Measurements from ENCODE around the gene NDUFV1. TPM values are rescaled to one million over a fixed set of nuclear protein-coding genes. Genes with fewer than 3 reads are reported as not detected.
"Not testable (repeated sequence)": the region's sequence is repeated elsewhere in the genome, so short reads cannot be mapped to it uniquely, and the experiment has no call there.

The NDUFV1 gene
- total RNA-seq, 8 experiments from 2014 or later, result 135 to 267 (median 157) TPM

- no peak overlapping the region for H3K4me3 ChIP-seq
- peaks cover 12 to 13% of the 10 kb centered on the region in 2 donors for H3K4me1 ChIP-seq (replicated peaks in 1 of 2)
- in situ Hi-C loops (cut with MboI; ENCODE audit: low pct_unique_long_range_greater_than_20kb in 2 of 9, low sequenced_read_pairs in 9 of 9, unreplicated experiment in 9 of 9), result no loop called here
- H3K27ac ChIP-seq, result peak overlapping the region in 1 of 2 donors; percentile 3
- no peak for ATAC-seq (replicated peaks in 6 of 8)
- WGBS, 10 experiments, result 61 to 99% (median 83%) methylated on average over 3 to 11 of the region's 15 CpGs
Measured at GRCh38 chr11:67652965-67653845, 46.5 kb downstream of the NDUFV1 start.

DNA sequence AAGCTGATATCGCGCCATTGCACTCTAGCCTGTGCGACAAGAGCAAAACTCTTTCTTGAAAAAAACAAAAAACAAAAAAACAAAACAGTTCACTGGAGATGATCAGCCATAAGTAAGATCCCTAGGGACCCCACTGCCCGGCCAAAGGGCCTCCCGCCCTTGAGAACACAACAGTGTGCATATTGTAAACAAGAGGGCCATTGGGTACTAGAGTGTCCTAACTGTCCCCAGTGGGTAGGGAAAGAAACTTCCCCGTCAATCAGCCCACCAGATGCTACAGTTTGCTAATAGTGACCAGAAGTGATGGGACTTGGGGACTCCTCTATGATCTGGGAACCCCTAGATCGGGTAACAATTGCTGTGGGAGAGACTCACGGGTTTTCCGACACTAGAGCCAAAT lies 47.5 kb downstream of the NDUFV1 start:
- in situ Hi-C loops (cut with MboI; ENCODE audit: low pct_unique_long_range_greater_than_20kb in 2 of 9, low sequenced_read_pairs in 9 of 9, unreplicated experiment in 9 of 9), result no loop called here
- ATAC-seq (replicated peaks in 6 of 8), result no peak
- peaks cover 13 to 16% of the 10 kb centered on the region in 2 donors for H3K4me1 ChIP-seq (replicated peaks in 1 of 2)
- H3K27ac ChIP-seq, result no peak overlapping the region
- no peak overlapping the region for H3K4me3 ChIP-seq
- 20 to 100% (median 75%) methylated on average over 1 to 5 of the region's 9 CpGs; no CpG with 5 or more reads in 3 of the 10 experiments for WGBS, 10 experiments

- 10 to 88% (median 74%) methylated on average over 1 to 3 of the region's 4 CpGs; no CpG with 5 or more reads in 2 of the 10 experiments for WGBS, 10 experiments
- in situ Hi-C loops (cut with MboI; ENCODE audit: low pct_unique_long_range_greater_than_20kb in 2 of 9, low sequenced_read_pairs in 9 of 9, unreplicated experiment in 9 of 9), result no loop called here
- Histone ChIP-seq H3K4me1 (replicated peaks in 1 of 2) (peaks cover 9 to 12% of the 10 kb centered on the region in 2 donors), H3K4me3 (no peak overlapping the region), H3K27ac (no peak overlapping the region)
- peak in 2 of 8 experiments; percentile 26 to 72 for ATAC-seq (replicated peaks in 6 of 8)
Measured at GRCh38 chr11:67656278-67656922, 49.7 kb downstream of the NDUFV1 start.

DNA sequence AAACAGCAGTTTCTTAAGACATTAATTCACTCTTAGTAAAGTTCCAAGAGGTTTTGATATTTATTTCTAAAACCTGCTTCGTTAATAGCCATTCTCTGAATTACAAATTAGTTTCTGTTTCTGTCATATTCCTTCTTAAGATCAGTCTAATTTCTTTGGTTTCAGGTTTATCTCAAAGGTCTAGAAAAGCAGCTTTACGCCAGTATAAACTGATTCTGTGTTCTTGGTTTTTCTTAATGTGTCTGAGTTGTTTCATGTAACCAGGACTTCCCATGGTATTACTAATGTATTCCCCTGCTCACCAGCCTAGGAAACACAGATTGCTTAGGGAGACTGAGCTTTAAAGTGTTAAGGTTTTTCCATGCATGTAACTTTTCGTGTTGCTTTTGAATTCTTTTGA lies 50.6 kb downstream of the NDUFV1 start:
- Histone ChIP-seq H3K4me1 (replicated peaks in 1 of 2) (peaks cover 4 to 10% of the 10 kb centered on the region in 2 donors), H3K4me3 (no peak overlapping the region), H3K27ac (no peak overlapping the region)
- no peak for ATAC-seq (replicated peaks in 6 of 8)
- in situ Hi-C loops (cut with MboI; ENCODE audit: low pct_unique_long_range_greater_than_20kb in 2 of 9, low sequenced_read_pairs in 9 of 9, unreplicated experiment in 9 of 9), result no loop called here
- 11 to 81% (median 47%) methylated on average over 2 to 3 of the region's 3 CpGs; no CpG with 5 or more reads in 2 of the 10 experiments for WGBS, 10 experiments

DNA sequence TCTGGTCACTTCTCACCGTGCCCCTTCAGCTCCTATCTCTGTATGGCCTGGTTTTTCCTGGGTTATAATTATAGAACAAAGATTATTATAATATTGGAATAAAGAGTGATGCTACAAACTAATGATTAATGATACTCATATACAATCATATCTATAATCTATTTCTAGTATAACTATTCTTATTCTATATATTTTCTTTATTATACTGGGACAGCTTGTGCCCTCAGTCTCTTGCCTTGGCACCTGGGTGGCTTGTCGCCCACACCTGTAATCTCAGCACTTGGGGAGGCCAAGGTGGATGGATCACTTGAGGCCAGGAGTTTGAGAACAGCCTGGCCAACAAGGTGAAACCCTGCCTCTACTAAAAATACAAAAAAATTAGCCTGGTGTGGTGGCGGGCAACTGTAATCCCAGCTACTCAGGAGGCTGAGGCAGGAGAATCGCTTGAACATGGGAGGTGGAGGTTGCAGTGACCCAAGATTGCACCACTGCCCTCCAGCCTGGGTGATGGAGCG lies 53.0 kb downstream of the NDUFV1 start:
- 0 to 83% (median 56%) methylated on average over 1 to 4 of the region's 5 CpGs for WGBS, 10 experiments
- H3K4me3 ChIP-seq; ATAC-seq (replicated peaks in 6 of 8); in situ Hi-C loops (cut with MboI; ENCODE audit: low pct_unique_long_range_greater_than_20kb in 2 of 9, low sequenced_read_pairs in 9 of 9, unreplicated experiment in 9 of 9); H3K27ac ChIP-seq; H3K4me1 ChIP-seq (replicated peaks in 1 of 2): not testable (repeated sequence)

DNA sequence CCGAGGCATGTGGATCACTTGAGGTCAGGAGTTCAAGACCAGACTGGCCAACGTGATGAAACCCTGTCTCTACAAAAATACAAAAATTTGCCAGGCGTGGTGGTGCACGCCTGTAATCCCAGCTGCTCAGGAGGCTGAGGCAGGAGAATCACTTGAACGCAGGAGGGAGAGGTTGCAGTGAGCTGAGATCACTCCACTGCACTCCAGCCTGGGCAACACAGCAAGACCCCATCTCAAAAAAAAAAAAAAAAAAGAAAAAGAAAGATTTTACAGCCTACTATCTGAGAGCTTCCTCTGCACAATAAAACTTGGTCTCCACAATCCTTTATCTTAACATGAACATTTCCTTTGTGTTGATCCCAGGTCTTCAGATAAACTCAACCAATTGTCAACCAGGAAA lies 54.0 kb downstream of the NDUFV1 start:
- H3K27ac ChIP-seq; ATAC-seq (replicated peaks in 6 of 8); H3K4me1 ChIP-seq (replicated peaks in 1 of 2); in situ Hi-C loops (cut with MboI; ENCODE audit: low pct_unique_long_range_greater_than_20kb in 2 of 9, low sequenced_read_pairs in 9 of 9, unreplicated experiment in 9 of 9); H3K4me3 ChIP-seq: not testable (repeated sequence)
- 0 to 90% (median 66%) methylated on average over 1 to 5 of the region's 5 CpGs; no CpG with 5 or more reads in 2 of the 10 experiments for WGBS, 10 experiments

Other genes starting within 250 kb of the NDUFV1 start
- 1 to 10 TPM in 5 of 8 experiments, under 1 TPM in 3; 0.81 to 6.1 (median 1.7) TPM for gene CLCF1, start 233.3 kb upstream of the NDUFV1 start, total RNA-seq
- gene RAD9A, start 214.9 kb upstream of the NDUFV1 start, total RNA-seq, result 10 to 100 TPM in 7 of 8 experiments, 1 to 10 TPM in 1; 4.0 to 25.5 (median 16.2) TPM
- gene PPP1CA, start 205.1 kb upstream of the NDUFV1 start, total RNA-seq, result 100 to 1,000 TPM in 4 of 8 experiments, 10 to 100 TPM in 4; 60.9 to 162 (median 104) TPM
- 1 to 10 TPM in 1 of 8 experiments, under 1 TPM in 7; 0.15 to 2.2 (median 0.64) TPM for gene TBC1D10C, start 202.9 kb upstream of the NDUFV1 start, total RNA-seq
- gene CARNS1, start 191.3 kb upstream of the NDUFV1 start, total RNA-seq, result 1 to 10 TPM in 3 of 8 experiments, under 1 TPM in 5; 0.16 to 2.1 (median 0.67) TPM
- gene RPS6KB2, start 178.4 kb upstream of the NDUFV1 start, total RNA-seq, result 10 to 100 TPM; 21.8 to 48.3 (median 30.6) TPM
- gene PTPRCAP, start 169.3 kb upstream of the NDUFV1 start, total RNA-seq, result under 1 TPM in 2 of 8 experiments, not detected in 6; 0.17 to 0.22 TPM
- 10 to 100 TPM; 23.3 to 93.7 (median 37.5) TPM for gene CORO1B, start 163.5 kb upstream of the NDUFV1 start, total RNA-seq
- gene GPR152, start 154.2 kb upstream of the NDUFV1 start, total RNA-seq, result under 1 TPM in 5 of 8 experiments, not detected in 3; 0.11 to 0.90 (median 0.31) TPM
- under 1 TPM in 7 of 8 experiments, not detected in 1; 0.16 to 0.62 (median 0.20) TPM for gene CABP4, start 151.6 kb upstream of the NDUFV1 start, total RNA-seq
- gene TMEM134, start 137.7 kb upstream of the NDUFV1 start, total RNA-seq, result 10 to 100 TPM in 7 of 8 experiments, 1 to 10 TPM in 1; 9.9 to 30.6 (median 17.2) TPM
- 10 to 100 TPM; 48.1 to 72.2 (median 59.5) TPM for gene AIP, start 123.9 kb upstream of the NDUFV1 start, total RNA-seq
- 10 to 100 TPM; 21.4 to 64.4 (median 35.9) TPM for gene PITPNM1, start 101.6 kb upstream of the NDUFV1 start, total RNA-seq
- gene CDK2AP2, start 98.8 kb upstream of the NDUFV1 start, total RNA-seq, result 10 to 100 TPM; 13.8 to 39.3 (median 19.8) TPM
- gene CABP2, start 83.5 kb upstream of the NDUFV1 start, total RNA-seq, result under 1 TPM in 1 of 8 experiments, not detected in 7; 0.71 TPM
- gene GSTP1, start 23.1 kb upstream of the NDUFV1 start, total RNA-seq, result 1,000 to 10,000 TPM in 2 of 8 experiments, 100 to 1,000 TPM in 6; 462 to 1,848 (median 788) TPM
- 10 to 100 TPM in 1 of 8 experiments, 1 to 10 TPM in 7; 3.3 to 13.3 (median 5.1) TPM for gene NUDT8, start 23.0 kb downstream of the NDUFV1 start, total RNA-seq
- under 1 TPM in 5 of 8 experiments, not detected in 3; 0.22 to 0.71 (median 0.37) TPM for gene TBX10, start 32.8 kb downstream of the NDUFV1 start, total RNA-seq
- gene ACY3, start 43.8 kb downstream of the NDUFV1 start, total RNA-seq, result not detected
- gene ALDH3B2, start 67.7 kb downstream of the NDUFV1 start, total RNA-seq, result under 1 TPM in 4 of 8 experiments, not detected in 4; 0.08 to 0.57 (median 0.15) TPM